NCI-H187 treated with DMSO at 0.1 percent for 48 hours (cell line): ENCODE results near the gene SPATA16.
"Not testable (repeated sequence)": the region's sequence is repeated elsewhere in the genome, so short reads cannot be mapped to it uniquely, and the experiment has no call there.

Experiments
- DNase-seq: peaks from one replicate; lab custom pipeline; 2025; lab: John Stamatoyannopoulos, UW

Gene SPATA16

GRCh38 chr3:172879381-172879780 lies 261.7 kb downstream of the SPATA16 start:
- DNase-seq, result not testable (repeated sequence)

- no peak for DNase-seq
These were observed 264.0 kb downstream of the SPATA16 start for GRCh38 chr3:172877011-172877410.

GRCh38 chr3:172876297-172876696 lies 264.7 kb downstream of the SPATA16 start:
- no peak for DNase-seq

GRCh38 chr3:172875039-172875438 lies 266.0 kb downstream of the SPATA16 start:
- DNase-seq, result no peak

- DNase-seq, result no peak
These were observed 271.1 kb downstream of the SPATA16 start for GRCh38 chr3:172869784-172870518.

GRCh38 chr3:172869368-172869771 lies 271.7 kb downstream of the SPATA16 start:
- DNase-seq, result no peak

GRCh38 chr3:172868582-172869200 lies 272.3 kb downstream of the SPATA16 start:
- no peak for DNase-seq

- not testable (repeated sequence) for DNase-seq
These were observed 274.2 kb downstream of the SPATA16 start for GRCh38 chr3:172866726-172867350.

- no peak for DNase-seq
These were observed 282.0 kb downstream of the SPATA16 start for GRCh38 chr3:172859041-172859440.

- no peak for DNase-seq
These were observed 284.0 kb downstream of the SPATA16 start for GRCh38 chr3:172856795-172857742.

GRCh38 chr3:172855037-172855436 lies 286.0 kb downstream of the SPATA16 start:
- no peak for DNase-seq

- no peak for DNase-seq
These were observed 286.9 kb downstream of the SPATA16 start for GRCh38 chr3:172853921-172854666.

GRCh38 chr3:172853005-172853404 lies 288.0 kb downstream of the SPATA16 start:
- DNase-seq, result no peak

- DNase-seq, result no peak
These were observed 292.1 kb downstream of the SPATA16 start for GRCh38 chr3:172848910-172849309.

GRCh38 chr3:172847292-172847691 lies 293.7 kb downstream of the SPATA16 start:
- DNase-seq, result no peak

GRCh38 chr3:172846706-172847105 lies 294.3 kb downstream of the SPATA16 start:
- DNase-seq, result no peak

GRCh38 chr3:172846103-172846561 lies 294.9 kb downstream of the SPATA16 start:
- DNase-seq, result no peak

- no peak for DNase-seq
These were observed 296.6 kb downstream of the SPATA16 start for GRCh38 chr3:172844428-172844827.

GRCh38 chr3:172840913-172841312 lies 300.1 kb downstream of the SPATA16 start:
- no peak for DNase-seq

GRCh38 chr3:172840463-172840862 lies 300.6 kb downstream of the SPATA16 start:
- DNase-seq, result no peak

- no peak for DNase-seq
These were observed 301.4 kb downstream of the SPATA16 start for GRCh38 chr3:172839679-172840078.
